Measurements from ENCODE around the gene SERPINB2.

GRCh38 chr18:63848159-63848558 lies 39.3 kb upstream of the SERPINB2 start:
- TF ChIP-seq CTCF (IDR thresholded peaks at IDR 0.05), result no peak
- no peak for TF ChIP-seq EZH2 (IDR thresholded peaks at IDR 0.05; ENCODE audit: borderline replicate concordance, insufficient read depth, low read depth, low read length, poor library complexity, severe bottlenecking)
